ENCODE data around the gene SPATA13. TPM values are rescaled to one million over a fixed set of nuclear protein-coding genes. Genes with fewer than 3 reads are reported as not detected.

Gene SPATA13
- total and polyA plus RNA-seq, 2 donors (not counting 1 experiment from before 2014, with no cell fraction given), result 5.7 to 8.3 TPM

GRCh38 chr13:24168979-24169378, 8.5 kb downstream of the SPATA13 start:
- WGBS (ENCODE audit: insufficient coverage), result 96% methylated on average over 5 of the region's 5 CpGs
- intact Hi-C loops (cut with micrococcal nuclease), result no loop called here
- ATAC-seq (ENCODE audit: low read depth) (no peak), DNase-seq (no peak)
- Histone ChIP-seq H3K4me2 (replicated peaks; ENCODE audit: low read depth, low read length, poor library complexity, severe bottlenecking) (no peak overlapping the region), H3K27me3 (replicated peaks in 1 of 4; ENCODE audit: control extremely low read depth in 1 of 4, control insufficient read depth in 3 of 4, insufficient read depth in 4 of 4, low read length in 3 of 4) (peaks cover 0 to 7% (median 0%) of the 10 kb centered on the region in 4 experiments), H3K27ac (ENCODE audit: low read length in 2 of 2) (no peak overlapping the region), H3K4me3 (ENCODE audit: control extremely low read depth in 1 of 5, extremely low read depth in 1 of 5, insufficient read depth in 1 of 5, low read depth in 2 of 5, low read length in 4 of 5) (no peak overlapping the region), H3K79me2 (ENCODE audit: control insufficient read depth, insufficient read depth, low read length) (no peaks in the 10 kb centered on the region), H3K4me1 (ENCODE audit: control insufficient read depth in 2 of 2, insufficient read depth in 2 of 2, low read length in 2 of 2) (no peaks in the 10 kb centered on the region), H3K9me3 (ENCODE audit: control extremely low read depth in 1 of 3, control insufficient read depth in 2 of 3, insufficient read depth in 1 of 3, low read length in 2 of 3) (no peaks in the 10 kb centered on the region), H2AFZ (ENCODE audit: insufficient read depth, low read depth, low read length, poor library complexity, severe bottlenecking) (no peak overlapping the region), H3K9ac (ENCODE audit: low read length) (no peak overlapping the region), H3K36me3 (replicated peaks in 1 of 2; ENCODE audit: control extremely low read depth in 1 of 2, control insufficient read depth in 1 of 2, extremely low read depth in 1 of 2, insufficient read depth in 2 of 2, low read length in 1 of 2) (no peaks in the 10 kb centered on the region), H4K20me1 (ENCODE audit: control insufficient read depth, insufficient read depth, low read length, poor library complexity, severe bottlenecking) (no peaks in the 10 kb centered on the region)
- Mint-ChIP-seq H3K27me3 (peaks cover 3% of the 10 kb centered on the region), H3K4me3 (no peak overlapping the region), H3K4me1 (no peaks in the 10 kb centered on the region), H3K9me3 (ENCODE audit: insufficient read depth) (no peaks in the 10 kb centered on the region), H3K27ac (no peak overlapping the region)
- TF ChIP-seq CTCF (IDR thresholded peaks at IDR 0.05) (no peak), EZH2 (IDR thresholded peaks at IDR 0.05; ENCODE audit: borderline replicate concordance, insufficient read depth, low read depth, low read length, poor library complexity, severe bottlenecking) (no peak)
- CTCF ChIA-PET, result no interaction called here
- POLR2A ChIA-PET, result no interaction called here

- POLR2A ChIA-PET, result no interaction called here
- no peak overlapping the region for H3K27ac Mint-ChIP-seq
- CTCF ChIA-PET, result interaction anchor here (0.6 kb wide), 1 partner anchor 357 kb away, joined by 4 read pairs; no protein-coding TSS in a partner anchor
Measured at GRCh38 chr13:24172071-24172470, 11.6 kb downstream of the SPATA13 start.

More at GRCh38 chr13:24172071-24172470, 11.6 kb downstream of the SPATA13 start:
- Mint-ChIP-seq H3K4me1 (no peaks in the 10 kb centered on the region), H3K9me3 (ENCODE audit: insufficient read depth) (no peaks in the 10 kb centered on the region), H3K4me3 (no peak overlapping the region), H3K27me3 (no peaks in the 10 kb centered on the region)
- H4K20me1 ChIP-seq (ENCODE audit: control insufficient read depth, insufficient read depth, low read length, poor library complexity, severe bottlenecking), result no peaks in the 10 kb centered on the region
- intact Hi-C loops (cut with micrococcal nuclease), result no loop called here
- no peak for DNase-seq
- no peaks in the 10 kb centered on the region for H3K36me3 ChIP-seq (replicated peaks in 1 of 2; ENCODE audit: control extremely low read depth in 1 of 2, control insufficient read depth in 1 of 2, extremely low read depth in 1 of 2, insufficient read depth in 2 of 2, low read length in 1 of 2)
- H3K9ac ChIP-seq (ENCODE audit: low read length), result no peak overlapping the region
- no peaks in the 10 kb centered on the region for H3K4me1 ChIP-seq (ENCODE audit: control insufficient read depth in 2 of 2, insufficient read depth in 2 of 2, low read length in 2 of 2)
- no CpG with 5 or more reads among the region's 4 CpGs for WGBS (ENCODE audit: insufficient coverage)
- no peak overlapping the region for H3K27ac ChIP-seq (ENCODE audit: low read length in 2 of 2)
- H3K4me2 ChIP-seq (replicated peaks; ENCODE audit: low read depth, low read length, poor library complexity, severe bottlenecking), result no peak overlapping the region
- no peaks in the 10 kb centered on the region for H3K9me3 ChIP-seq (ENCODE audit: control extremely low read depth in 1 of 3, control insufficient read depth in 2 of 3, insufficient read depth in 1 of 3, low read length in 2 of 3)
- no peak for ATAC-seq (ENCODE audit: low read depth)
- H3K79me2 ChIP-seq (ENCODE audit: control insufficient read depth, insufficient read depth, low read length), result no peaks in the 10 kb centered on the region
- no peaks in the 10 kb centered on the region for H3K27me3 ChIP-seq (replicated peaks in 1 of 4; ENCODE audit: control extremely low read depth in 1 of 4, control insufficient read depth in 3 of 4, insufficient read depth in 4 of 4, low read length in 3 of 4)
- no peak overlapping the region for H2AFZ ChIP-seq (ENCODE audit: insufficient read depth, low read depth, low read length, poor library complexity, severe bottlenecking)
- TF ChIP-seq CTCF (IDR thresholded peaks at IDR 0.05) (no peak), EZH2 (IDR thresholded peaks at IDR 0.05; ENCODE audit: borderline replicate concordance, insufficient read depth, low read depth, low read length, poor library complexity, severe bottlenecking) (no peak)
- no peak overlapping the region for H3K4me3 ChIP-seq (ENCODE audit: control extremely low read depth in 1 of 5, extremely low read depth in 1 of 5, insufficient read depth in 1 of 5, low read depth in 2 of 5, low read length in 4 of 5)

All from B cell (primary cell).